ENCODE measurements around the gene C16orf87. TPM values are rescaled to one million over a fixed set of nuclear protein-coding genes. Genes with fewer than 3 reads are reported as not detected.

C16orf87 gene
- total and polyA plus RNA-seq, 9 of the 15 experiments (the other 6 are each of a cell fraction or from before 2014, with no cell fraction given): 7.8 to 16.7 (median 10.5) TPM

GRCh38 chr16:46830902-46831647 lies at the start of gene C16orf87 (continued):
- TF ChIP-seq EHMT2 (IDR thresholded peaks at IDR 0.05) (no peak), HMG20A (CRISPR knock-in tag; conservative IDR thresholded peaks at IDR 0.05) (no peak), SRSF9 (IDR thresholded peaks at IDR 0.05; ENCODE audit: borderline replicate concordance, low read depth, low read length) (no peak), CREM (IDR thresholded peaks at IDR 0.05; ENCODE audit: low read depth) (no peak), E2F8 (IDR thresholded peaks at IDR 0.05; ENCODE audit: low read depth, partially characterized antibody) (no peak), E2F3 (CRISPR knock-in tag; IDR thresholded peaks at IDR 0.05) (no peak), CBX1 (IDR thresholded peaks at IDR 0.05; ENCODE audit: low read depth) (no peak), TRIM25 (IDR thresholded peaks at IDR 0.05; ENCODE audit: borderline replicate concordance) (no peak), GMEB1 (CRISPR knock-in tag; IDR thresholded peaks at IDR 0.05) (peak; percentile 58; the same call in 1 of the 2 replicates), GTF3C2 (IDR thresholded peaks at IDR 0.05; ENCODE audit: borderline replicate concordance, extremely low read depth, insufficient read length) (no peak), CC2D1A (IDR thresholded peaks at IDR 0.05) (no peak), ZFX (CRISPR knock-in tag; IDR thresholded peaks at IDR 0.05) (peak; percentile 64), CEBPG (CRISPR knock-in tag; IDR thresholded peaks at IDR 0.05) (no peak), CEBPG (tag; conservative IDR thresholded peaks at IDR 0.05 in 1 of 2, IDR thresholded peaks at IDR 0.05 in 1 of 2) (no peak), SMARCC2 (IDR thresholded peaks at IDR 0.05; ENCODE audit: low read depth) (no peak)
